IMR-90 (cell line): ENCODE data around the gene PATJ. TPM values are rescaled to one million over a fixed set of nuclear protein-coding genes. Genes with fewer than 3 reads are reported as not detected.

ENCODE experiments used
- ATAC-seq: fragments of 200-7000 bp; cut with Tn5 transposase; 2 replicates; pipeline ENCODE4 v1.9.1; 2020; ENCODE audit warnings: low read depth, mild to moderate bottlenecking, moderate library complexity
- BruUV-seq: library from RNA; stranded (reverse); fragments of 400-500 nt; replicated peaks from 2 replicates; lab custom pipeline; 2021; lab: Mats Ljungman, UMichigan
- CTCF ChIA-PET: fragments of 300-600 bp; formaldehyde crosslinking; extraction: SDS; loops from one replicate; lab custom pipeline; 2021; ENCODE audit warnings: antibody characterized with exemption; lab: Yijun Ruan, JAX
- POLR2A ChIA-PET: fragments of 300-600 bp; sonication (Branson Sonifier 250); formaldehyde crosslinking; loops from one replicate; lab custom pipeline; 2022; ENCODE audit warnings: antibody characterized with exemption; ENCODE audit not compliant: unreplicated experiment; lab: Charles Lee
- DNase-seq: peaks from one replicate; pipeline ENCODE4 v3.0.0; 2013
- H2AFZ ChIP-seq: replicated peaks from 2 replicates; pipeline ENCODE3; 2013; ENCODE audit warnings: low read length, mild to moderate bottlenecking; ENCODE audit not compliant: poor library complexity
- H2AK5ac ChIP-seq: 2 replicates; pipeline ENCODE4 v1.6.1; 2013; ENCODE audit warnings: low read depth, low read length, inconsistent platforms
- H2AK9ac ChIP-seq: replicated peaks from 2 replicates; pipeline ENCODE3; 2013; ENCODE audit warnings: mild to moderate bottlenecking, low read depth, low read length, moderate library complexity; ENCODE audit not compliant: poor library complexity
- H2BK120ac ChIP-seq: 2 replicates; pipeline ENCODE4 v1.6.1; 2013; ENCODE audit warnings: low read depth, low read length, inconsistent platforms
- H2BK15ac ChIP-seq: 3 replicates; pipeline ENCODE4 v1.6.1; 2013; ENCODE audit warnings: low read depth, low read length, inconsistent platforms
- H2BK20ac ChIP-seq: 2 replicates; pipeline ENCODE4 v1.6.1; 2013; ENCODE audit warnings: low read depth, mild to moderate bottlenecking, inconsistent platforms, low read length, moderate library complexity
- H2BK5ac ChIP-seq: 2 replicates; pipeline ENCODE4 v1.6.1; 2013; ENCODE audit warnings: mild to moderate bottlenecking, low read depth, low read length, inconsistent platforms; ENCODE audit not compliant: poor library complexity, severe bottlenecking
- H3K14ac ChIP-seq: replicated peaks from 2 replicates; pipeline ENCODE4 v1.6.1; 2013; ENCODE audit warnings: low read depth, low read length, inconsistent platforms
- H3K18ac ChIP-seq: 2 replicates; pipeline ENCODE4 v1.6.1; 2013; ENCODE audit warnings: low read depth, low read length, control low read depth
- H3K23ac ChIP-seq: 2 replicates; pipeline ENCODE4 v1.6.1; 2013; ENCODE audit warnings: low read depth, low read length, inconsistent platforms
- H3K27ac ChIP-seq: 2 replicates; pipeline ENCODE4 v1.5.1; 2013; ENCODE audit warnings: mild to moderate bottlenecking, control low read depth, low read length; ENCODE audit not compliant: insufficient read depth
- H3K27me3 ChIP-seq: 2 replicates; pipeline ENCODE4 v1.6.1; 2013; ENCODE audit warnings: low read length; ENCODE audit not compliant: control insufficient read depth, insufficient read depth
- H3K36me3 ChIP-seq: 2 replicates; pipeline ENCODE4 v1.6.1; 2013; ENCODE audit warnings: low read length, mixed read lengths; ENCODE audit not compliant: control insufficient read depth, insufficient read depth
- H3K4ac ChIP-seq: 2 replicates; pipeline ENCODE4 v1.6.1; 2013; ENCODE audit warnings: low read depth, low read length, inconsistent platforms
- H3K4me1 ChIP-seq: 2 replicates; pipeline ENCODE4 v1.6.1; 2013; ENCODE audit warnings: low read length, mixed read lengths; ENCODE audit not compliant: control insufficient read depth, insufficient read depth
- H3K4me2 ChIP-seq: 2 replicates; pipeline ENCODE4 v1.6.1; 2013; ENCODE audit warnings: low read depth, mild to moderate bottlenecking, control low read depth, low read length, moderate library complexity
- H3K4me3 ChIP-seq: 2 replicates; pipeline ENCODE4 v1.5.1; 2013; ENCODE audit warnings: low read depth, mild to moderate bottlenecking, control low read depth, low read length, moderate library complexity; ENCODE audit not compliant: insufficient read depth
- H3K56ac ChIP-seq: 2 replicates; pipeline ENCODE4 v1.6.1; 2013; ENCODE audit warnings: low read length, inconsistent platforms; ENCODE audit not compliant: insufficient read depth; ENCODE audit errors: extremely low read depth
- H3K79me1 ChIP-seq, 2 experiments: 2 replicates each; pipeline ENCODE4 v1.6.1; 2013; ENCODE audit warnings: low read length in 2 of 2, inconsistent platforms in 1 of 2, low read depth in 1 of 2
- H3K9ac ChIP-seq: 2 replicates; pipeline ENCODE4 v1.6.1; 2013; ENCODE audit warnings: low read depth, low read length, control low read depth
- H3K9me1 ChIP-seq: 2 replicates; pipeline ENCODE4 v1.6.1; 2013; ENCODE audit warnings: low read length, inconsistent platforms; ENCODE audit not compliant: insufficient read depth
- H3K9me3 ChIP-seq: 2 replicates; pipeline ENCODE4 v1.6.1; 2013; ENCODE audit warnings: low read length; ENCODE audit not compliant: control insufficient read depth, insufficient read depth
- H4K20me1 ChIP-seq: 2 replicates; pipeline ENCODE4 v1.6.1; 2013; ENCODE audit warnings: low read length, inconsistent platforms; ENCODE audit not compliant: insufficient read depth
- H4K5ac ChIP-seq: 2 replicates; pipeline ENCODE4 v1.6.1; 2013; ENCODE audit warnings: mild to moderate bottlenecking, low read depth, low read length, control low read depth
- H4K8ac ChIP-seq, 2 experiments: 2 replicates each; pipeline ENCODE4 v1.6.1; 2013; ENCODE audit warnings: low read depth in 2 of 2, low read length in 2 of 2, control low read depth in 1 of 2, inconsistent platforms in 1 of 2
- H4K91ac ChIP-seq: 2 replicates; pipeline ENCODE4 v1.6.1; 2013; ENCODE audit warnings: low read depth, low read length, inconsistent platforms; ENCODE audit not compliant: insufficient read depth
- BHLHE40 ChIP-seq: fragments of 150-350 bp; IDR thresholded peaks from 2 replicates; pipeline ENCODE4 v1.6.1; 2016; ENCODE audit warnings: mild to moderate bottlenecking, low read depth, low read length
- CHD1 ChIP-seq: IDR thresholded peaks from 2 replicates; pipeline ENCODE4 v1.6.1; 2012; ENCODE audit warnings: low read depth, low read length, improper control_type of control experiment
- CTCF ChIP-seq: conservative IDR thresholded peaks from 2 replicates; pipeline ENCODE4 v1.5.1; 2012; ENCODE audit warnings: mild to moderate bottlenecking, low read depth, low read length, improper control_type of control experiment
- FOS ChIP-seq: fragments of 150-350 bp; IDR thresholded peaks from 2 replicates; pipeline ENCODE4 v1.6.1; 2016; ENCODE audit warnings: low read depth, low read length
- MAZ ChIP-seq: IDR thresholded peaks from 2 replicates; pipeline ENCODE4 v1.6.1; 2012; ENCODE audit warnings: low read depth, mild to moderate bottlenecking, low read length, improper control_type of control experiment, moderate library complexity, borderline replicate concordance
- MXI1 ChIP-seq: IDR thresholded peaks from 2 replicates; pipeline ENCODE4 v1.6.1; 2012; ENCODE audit warnings: low read depth, mild to moderate bottlenecking, low read length, moderate library complexity, borderline replicate concordance
- NFE2L2 ChIP-seq: fragments of 150-350 bp; IDR thresholded peaks from 2 replicates; pipeline ENCODE4 v1.6.1; 2016; ENCODE audit warnings: low read depth, mild to moderate bottlenecking, low read length
- RFX5 ChIP-seq: IDR thresholded peaks from 2 replicates; pipeline ENCODE4 v1.8.0; 2012; ENCODE audit warnings: low read depth, mild to moderate bottlenecking, low read length, moderate library complexity
- SMC3 ChIP-seq: fragments of 150-350 bp; IDR thresholded peaks from 2 replicates; pipeline ENCODE4 v1.6.1; 2016; ENCODE audit warnings: low read depth, mild to moderate bottlenecking, antibody characterized with exemption, low read length, moderate library complexity
- USF2 ChIP-seq: fragments of 150-350 bp; IDR thresholded peaks from 2 replicates; pipeline ENCODE4 v1.6.1; 2017; ENCODE audit warnings: mild to moderate bottlenecking, antibody characterized with exemption, low read length, low read depth
- WGBS, 2 experiments: methylation state at CpG; one replicate each; pipeline versions ENCODE4 v1.1.5 to v1.1.7; 2013; ENCODE audit warnings: missing lambda C conversion rate in 2 of 2; ENCODE audit not compliant: insufficient read length in 1 of 2; ENCODE audit errors: extremely low coverage in 2 of 2; 5-methylcytosine and 5-hydroxymethylcytosine counted together
- dilution Hi-C: fragments of 300-500 bp; cut with HindIII; formaldehyde crosslinking; loops from one replicate; pipeline ENCODE4 v1.14.3; 2018; ENCODE audit warnings: low sequenced_read_pairs; ENCODE audit not compliant: unreplicated experiment
- in situ Hi-C: fragments of 300-500 bp; cut with MboI; formaldehyde crosslinking; loops from 3 replicates; pipeline ENCODE4 v1.14.3; 2019; ENCODE audit warnings: low sequenced_read_pairs, inconsistent platforms, mixed read lengths
- intact Hi-C: fragments of 100-400 bp; cut with micrococcal nuclease; formaldehyde crosslinking; loops from 2 replicates; pipeline ENCODE4 v1.10.0; 2022
- polyA plus RNA-seq, 3 experiments: library from polyadenylated mRNA; depleted of rRNA; stranded (reverse); fragments of >200 nt; gene quantifications; 2 replicates each; pipeline ENCODE4 v1.2.3, GENCODE V29; 2012; ENCODE audit warnings: low replicate concordance in 1 of 3
- total RNA-seq: library from RNA; depleted of rRNA; stranded (reverse); fragments of >200 nt; gene quantifications from 2 replicates; pipeline ENCODE4 v1.2.3, GENCODE V29; 2012

The PATJ gene
- total and polyA plus RNA-seq, 2 of the 4 experiments (the other 2 are of a cell fraction), result 2.0 to 3.4 TPM

- Histone ChIP-seq H3K27me3 (no peaks in the 10 kb centered on the region), H3K9me3 (no peaks in the 10 kb centered on the region), H3K36me3 (peaks cover 15% of the 10 kb centered on the region), H4K91ac (no peak overlapping the region), H3K9me1 (no peaks in the 10 kb centered on the region), H3K56ac (no peak overlapping the region), H2AK9ac (no peak overlapping the region), H3K23ac (no peak overlapping the region), H2BK5ac (no peak overlapping the region), H3K4ac (no peak overlapping the region), H4K20me1 (peaks cover 6% of the 10 kb centered on the region; the same call in 1 of the 2 replicates), H4K8ac (no peak overlapping the region), H4K5ac (no peak overlapping the region), H3K4me2 (no peak overlapping the region), H3K9ac (no peak overlapping the region), H2BK20ac (no peak overlapping the region), H2AFZ (no peak overlapping the region), H2BK120ac (no peak overlapping the region), H3K27ac (no peak overlapping the region), H3K79me1 (peaks cover 20 to 27% of the 10 kb centered on the region in 2 experiments), H2AK5ac (no peak overlapping the region), H3K4me3 (no peak overlapping the region), H3K14ac (no peak overlapping the region), H3K18ac (no peak overlapping the region), H2BK15ac (no peak overlapping the region), H3K4me1 (peaks cover 4% of the 10 kb centered on the region; the same call in 1 of the 2 replicates)
- POLR2A ChIA-PET, result no interaction called here
- ATAC-seq (no peak), DNase-seq (no peak)
- BruUV-seq, result no TSS peak
- CTCF ChIA-PET, result no interaction called here
- in situ Hi-C loops (no loop called here), intact Hi-C loops (no loop called here), dilution Hi-C loops (no loop called here)
- WGBS, 2 experiments, result no CpG with 5 or more reads among the region's 2 CpGs
- TF ChIP-seq SMC3 (no peak), FOS (no peak), USF2 (no peak), MAZ (no peak), RFX5 (no peak), BHLHE40 (no peak), CHD1 (no peak), NFE2L2 (no peak), CTCF (no peak), MXI1 (no peak)
Observed at GRCh38 chr1:61709908-61710289, 32.4 kb upstream of the PATJ start.
